NCI-H2227 (cell line): ENCODE data around the gene L2HGDH.
"Not testable (repeated sequence)": the region's sequence is repeated elsewhere in the genome, so short reads cannot be mapped to it uniquely, and the experiment has no call there.

Source experiments
- DNase-seq: peaks from one replicate; lab custom pipeline; 2025; ENCODE audit not compliant: unreplicated experiment; lab: John Stamatoyannopoulos, UW

The L2HGDH gene

DNA sequence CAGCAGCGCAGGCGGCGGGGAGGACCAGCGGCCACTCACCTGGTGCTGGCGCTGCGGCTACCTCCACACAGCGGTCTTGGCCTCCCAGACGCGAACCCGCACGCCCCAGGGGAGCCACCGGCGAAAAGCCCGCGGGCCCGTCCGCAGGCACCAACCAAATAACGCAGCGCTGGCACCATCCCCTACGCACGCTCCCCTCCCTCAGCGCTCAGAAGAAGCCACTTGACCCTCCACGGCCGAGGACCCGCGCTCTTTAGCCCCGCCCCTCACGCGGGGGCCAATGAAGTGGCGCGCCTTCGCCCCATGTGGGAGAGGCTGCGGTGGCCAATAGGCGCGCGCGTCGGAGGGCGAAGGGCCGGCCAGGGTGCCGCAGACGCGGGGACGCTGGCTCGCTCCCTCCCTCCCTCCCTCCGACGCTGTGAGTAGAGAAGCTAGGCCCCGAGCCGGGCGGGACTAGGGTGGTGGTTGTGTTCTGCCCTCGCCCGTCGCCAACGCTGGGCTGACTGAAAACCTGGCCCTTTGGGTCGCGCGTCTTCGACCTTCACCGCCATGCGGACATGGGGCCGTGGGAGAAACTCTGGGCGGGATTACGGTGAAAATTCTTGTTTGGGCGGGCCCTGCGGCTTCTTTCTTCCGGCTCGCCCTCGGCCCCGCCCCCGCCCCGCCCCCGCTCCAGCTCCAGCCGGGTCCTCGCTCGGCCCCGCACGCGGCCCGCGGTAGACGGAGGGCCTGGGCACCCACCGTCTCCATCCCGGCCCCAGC is at the start of gene L2HGDH, which contains the start of gene DMAC2L:
Gene L2HGDH, minus strand, starts transcription at position 258 of the 762 bp plus-strand sequence. Its CDS starts 79 bp downstream, at position 179.
Gene DMAC2L, plus strand, starts transcription at position 353 of the 762 bp plus-strand sequence. CDS start 9,164 bp downstream, outside the sequence.
- DNase-seq: peak; percentile 98

DNA sequence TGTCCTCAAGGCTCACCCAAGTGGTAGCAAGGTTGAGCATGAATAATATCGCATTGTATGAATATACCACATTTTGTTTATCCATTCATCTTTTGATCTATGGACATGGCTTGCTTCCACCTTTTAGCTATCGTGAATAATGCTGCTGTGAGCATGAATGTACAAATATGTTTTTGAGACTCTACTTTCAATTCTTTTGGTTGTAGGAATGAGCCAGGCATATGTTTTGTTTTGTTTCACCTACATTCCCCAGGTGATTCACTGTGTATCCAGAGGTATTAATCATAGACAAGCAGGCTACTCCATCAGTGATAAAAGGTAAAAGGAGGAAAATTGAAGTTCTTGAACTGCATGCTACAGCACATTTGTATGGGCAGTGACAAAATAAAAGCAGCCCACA is 48.8 kb upstream of the L2HGDH start:
- no peak for DNase-seq

DNA sequence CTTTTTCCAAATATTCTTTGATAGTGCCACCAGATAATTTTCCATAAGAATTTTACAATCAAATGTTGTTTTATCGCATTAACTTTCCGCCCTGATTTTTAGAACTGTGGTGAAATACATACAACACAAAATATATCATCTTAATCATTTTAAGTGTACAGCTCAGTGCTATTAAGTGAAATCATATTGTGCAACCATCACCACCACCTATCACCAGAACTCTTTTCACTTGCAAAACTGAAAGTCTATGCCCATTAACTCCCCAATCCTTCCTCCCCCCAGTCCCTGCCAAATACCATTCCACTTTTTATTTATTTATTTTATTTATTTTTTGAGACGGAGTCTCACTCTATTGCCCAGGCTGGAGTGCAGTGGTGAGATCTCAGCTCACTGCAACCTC is 48.1 kb upstream of the L2HGDH start:
- no peak for DNase-seq

DNA sequence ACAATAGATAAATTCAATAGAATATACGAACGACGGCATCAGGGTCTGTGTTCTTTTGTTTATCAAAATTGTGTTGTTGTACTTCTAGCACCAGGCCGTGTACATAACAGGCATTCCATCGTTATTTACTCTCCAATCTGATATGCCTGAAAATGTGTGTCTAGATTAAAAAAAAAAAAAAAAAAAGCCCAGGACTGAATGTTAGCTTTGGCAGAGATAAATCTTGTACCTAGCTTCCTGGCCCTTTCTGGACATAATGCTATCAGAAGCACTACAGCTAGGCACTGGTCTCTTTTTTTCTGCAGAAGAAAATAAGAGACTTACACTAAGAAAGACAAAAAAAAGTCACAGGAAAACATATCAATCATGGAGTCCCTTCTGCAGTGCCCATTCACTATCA is 47.6 kb upstream of the L2HGDH start:
- DNase-seq: no peak

DNA sequence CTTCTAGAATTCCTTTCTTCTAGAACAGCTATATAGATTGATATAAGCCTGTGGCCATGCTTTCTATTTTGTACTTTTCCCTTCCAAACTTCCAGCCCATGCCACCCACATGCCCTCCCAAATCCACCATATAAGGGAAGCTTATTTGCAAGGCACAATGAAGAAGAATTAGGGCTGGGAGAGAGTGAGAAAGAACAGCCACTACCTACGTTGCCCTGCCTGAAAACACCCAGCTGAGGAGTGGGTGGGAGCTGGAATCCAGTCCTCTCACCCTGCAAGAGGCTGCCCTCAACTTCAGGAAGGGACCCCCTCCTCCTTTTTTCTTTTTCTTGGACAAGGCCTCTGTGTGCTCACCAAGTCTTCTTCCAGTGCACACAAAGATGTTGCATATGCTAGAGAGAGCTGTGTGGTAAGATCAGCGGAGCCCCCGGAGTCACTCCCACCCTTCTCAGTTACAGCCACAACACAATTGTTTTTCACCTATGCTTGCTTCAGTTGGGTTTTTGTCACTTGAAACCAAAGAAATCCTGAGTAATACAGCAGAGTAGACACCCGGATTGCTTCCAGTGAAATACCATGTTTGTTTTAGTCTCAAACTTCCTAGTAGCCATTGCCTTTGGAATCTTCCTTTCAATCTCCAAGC is 45.8 kb upstream of the L2HGDH start:
- no peak for DNase-seq

DNA sequence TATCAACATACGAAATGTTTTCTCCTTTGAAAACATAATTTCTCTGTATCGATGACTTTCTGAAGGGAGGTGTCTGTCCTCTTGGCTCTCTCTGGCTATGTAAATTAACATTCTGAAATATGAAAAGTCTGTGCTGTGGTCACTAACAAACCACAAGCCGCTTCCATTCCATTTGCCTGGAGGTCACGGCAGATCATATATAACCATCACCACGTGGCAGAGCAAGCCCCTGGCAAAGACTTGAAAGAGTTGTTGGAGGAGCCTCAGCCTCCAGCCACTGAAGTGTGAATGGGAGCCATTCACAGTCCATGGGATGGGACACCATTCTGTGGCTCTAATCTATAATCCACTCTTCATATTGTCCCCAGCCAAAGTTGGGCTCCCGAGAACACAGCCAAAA is 45.1 kb upstream of the L2HGDH start:
- DNase-seq: no peak

DNA sequence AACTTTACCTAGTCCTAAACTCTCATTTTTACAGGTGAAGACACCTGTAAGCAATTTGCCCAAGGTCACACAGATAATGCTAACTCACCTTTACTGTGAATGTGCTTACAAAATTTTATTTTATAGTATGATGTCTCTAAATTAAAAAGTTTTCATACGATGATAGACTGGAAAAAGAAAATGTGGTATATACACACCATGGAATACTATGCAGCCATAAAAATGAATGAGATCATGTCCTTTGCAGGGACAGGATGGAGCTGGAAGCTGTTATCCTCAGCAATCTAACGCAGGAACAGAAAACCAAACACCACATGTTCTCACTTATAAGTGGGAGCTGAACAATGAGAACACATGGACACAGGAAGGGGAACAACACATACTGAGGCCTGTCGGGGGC is 44.3 kb upstream of the L2HGDH start:
- DNase-seq: not testable (repeated sequence)

DNA sequence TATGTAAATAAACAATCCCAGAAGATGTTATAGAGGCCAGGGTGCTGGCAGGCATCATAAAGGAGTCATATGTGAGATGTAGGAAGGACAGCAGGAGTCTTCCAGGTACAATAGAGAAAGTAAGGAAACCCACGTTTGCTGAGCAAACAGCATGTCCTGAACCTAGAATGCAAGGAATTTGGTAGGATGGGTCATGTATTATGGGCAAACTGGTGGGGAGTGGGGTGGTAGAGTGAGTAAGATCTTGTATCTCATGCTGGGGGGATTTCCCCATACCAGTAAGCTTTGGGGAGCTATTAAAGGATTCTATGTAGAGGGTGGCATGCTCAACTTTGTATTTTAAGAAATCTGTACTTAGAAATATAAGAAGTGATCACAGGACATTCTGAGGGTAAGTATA is 43.7 kb upstream of the L2HGDH start:
- DNase-seq: no peak

DNA sequence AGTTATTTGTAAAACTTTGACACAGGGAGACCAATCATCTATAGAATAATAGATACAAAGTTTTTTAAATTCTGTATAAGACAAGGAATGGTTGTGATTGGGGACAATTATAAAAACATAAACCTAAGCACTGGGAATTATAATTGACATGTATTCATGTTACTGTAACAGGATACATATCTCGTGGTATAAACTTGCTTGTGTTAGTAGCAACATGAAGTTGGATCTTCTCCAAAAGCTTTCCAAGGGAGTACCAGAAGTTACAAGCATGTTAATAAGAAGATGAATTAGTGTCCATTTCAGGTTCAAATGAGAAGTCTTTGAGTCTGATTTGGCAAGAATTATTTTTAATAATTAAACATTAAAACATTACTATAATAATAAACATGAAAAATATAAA is 42.5 kb upstream of the L2HGDH start:
- DNase-seq: no peak

DNA sequence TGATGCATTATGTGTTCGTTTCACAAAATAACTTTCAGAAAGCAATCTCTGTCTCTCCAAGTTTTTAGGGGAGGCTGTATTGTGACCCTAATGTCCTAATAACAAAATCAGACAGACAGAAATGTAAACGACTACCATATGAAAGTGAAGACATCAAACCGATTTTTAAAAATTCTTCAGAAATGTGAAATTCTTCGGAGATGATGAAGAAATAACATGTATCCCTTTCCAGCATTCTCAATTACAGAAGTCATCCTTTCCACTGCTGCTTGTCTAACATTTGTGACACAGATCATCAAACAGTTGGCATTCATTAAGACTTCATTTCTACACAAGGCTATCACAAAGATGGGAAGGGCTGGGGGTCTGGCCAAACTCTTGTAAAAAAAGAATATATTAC is 41.1 kb upstream of the L2HGDH start:
- DNase-seq: no peak

DNA sequence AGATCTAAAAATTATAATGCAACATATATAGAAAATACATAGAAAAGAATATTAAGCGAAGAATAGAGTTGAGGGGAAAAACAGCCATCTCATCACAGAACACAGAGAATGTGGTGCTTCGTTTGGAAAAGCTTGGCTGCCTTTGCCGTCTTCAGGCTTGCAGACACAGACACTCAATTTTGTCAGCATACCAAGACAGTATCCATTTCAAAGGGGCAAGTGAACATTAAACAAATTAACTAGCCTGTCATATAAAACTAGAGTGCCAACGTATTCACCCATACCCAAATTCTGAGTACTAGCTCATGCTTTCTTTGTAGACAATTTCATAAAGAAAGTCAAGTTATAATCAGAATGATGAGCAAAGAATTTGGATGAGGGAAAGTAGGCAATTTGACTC is 40.6 kb upstream of the L2HGDH start:
- no peak for DNase-seq

DNA sequence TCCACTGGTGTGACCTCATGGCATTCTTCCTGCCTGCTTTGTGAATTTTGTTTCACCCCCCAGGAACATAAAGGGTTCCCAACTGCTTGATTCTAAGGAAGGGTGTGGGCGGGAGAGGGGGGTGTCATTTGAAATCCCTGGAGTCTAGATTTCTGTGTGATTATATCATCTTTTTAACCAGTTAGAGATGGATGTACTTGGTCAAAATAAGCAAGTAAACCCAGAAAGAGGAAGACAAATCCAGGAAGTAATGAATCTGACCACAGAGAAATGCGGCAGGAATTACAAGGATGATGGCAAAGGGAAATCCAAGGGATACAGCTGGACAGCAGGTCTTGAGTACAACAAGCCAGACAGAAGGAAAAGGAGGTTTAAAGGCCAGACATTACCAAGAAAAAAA is 38.9 kb upstream of the L2HGDH start:
- DNase-seq: no peak

DNA sequence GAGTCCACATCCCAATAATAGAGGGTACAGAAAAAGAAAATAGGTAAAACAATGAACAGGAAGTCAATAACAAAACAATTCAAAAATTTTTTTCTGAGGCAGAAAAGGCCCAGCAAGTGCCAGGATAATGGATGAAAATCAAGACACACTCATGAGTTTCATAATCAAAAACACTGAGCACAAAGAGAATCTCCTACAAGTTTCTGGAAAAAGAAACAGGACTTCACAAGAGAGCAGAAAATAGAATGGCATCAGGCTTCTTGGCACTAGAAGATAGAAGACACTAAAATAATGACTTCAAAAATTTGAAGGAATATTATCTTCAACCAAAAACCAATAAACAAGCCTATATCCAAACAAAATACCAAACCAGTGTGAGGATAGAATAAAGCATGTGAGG is 36.9 kb upstream of the L2HGDH start:
- no peak for DNase-seq

DNA sequence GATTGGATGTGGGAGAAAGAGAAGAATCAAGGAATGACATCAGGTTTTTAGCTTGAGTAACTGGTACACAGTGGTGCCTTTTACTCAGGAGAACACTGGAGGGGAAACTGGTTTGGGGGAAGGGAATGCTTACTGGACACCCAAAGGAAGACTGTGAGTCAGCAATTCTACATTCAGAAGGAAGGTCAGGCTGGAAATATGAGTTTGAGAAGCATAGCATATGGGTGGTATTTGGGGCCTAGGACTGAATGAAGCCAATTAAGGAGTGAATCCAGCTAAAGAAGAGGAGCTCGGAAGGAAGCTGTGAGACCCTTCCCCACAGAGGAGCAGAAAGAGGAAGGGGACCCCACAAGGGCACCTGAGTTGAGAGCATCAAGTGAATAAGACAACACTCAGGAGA is 35.5 kb upstream of the L2HGDH start:
- no peak for DNase-seq

DNA sequence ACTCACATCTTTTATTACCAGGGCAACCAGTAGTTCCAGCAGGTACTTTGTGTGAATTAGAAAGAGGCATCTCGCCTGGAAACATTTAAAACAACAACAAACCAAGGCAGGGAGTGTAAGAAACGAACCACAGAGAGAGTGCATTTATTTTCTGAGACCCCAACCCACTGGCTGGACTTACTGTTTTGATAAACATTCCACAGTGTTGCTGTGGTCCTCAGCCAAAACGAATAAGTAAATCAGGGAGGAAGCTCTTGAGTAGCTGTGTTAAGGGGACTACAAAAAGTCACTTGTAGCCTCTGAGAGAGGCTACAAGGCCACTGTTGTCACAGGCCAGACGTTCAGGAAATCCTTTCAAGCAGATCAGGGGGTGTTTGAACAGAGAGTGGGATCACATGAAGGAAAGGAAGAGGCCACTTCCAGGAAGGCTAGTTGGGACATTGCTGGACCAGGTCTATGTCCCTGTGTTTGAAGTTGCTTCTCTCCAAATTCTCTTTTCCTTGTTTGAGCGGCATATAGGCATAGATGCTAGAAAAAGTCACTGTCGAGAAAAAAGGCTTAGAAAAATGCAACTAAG is 33.9 kb upstream of the L2HGDH start:
- DNase-seq: no peak

DNA sequence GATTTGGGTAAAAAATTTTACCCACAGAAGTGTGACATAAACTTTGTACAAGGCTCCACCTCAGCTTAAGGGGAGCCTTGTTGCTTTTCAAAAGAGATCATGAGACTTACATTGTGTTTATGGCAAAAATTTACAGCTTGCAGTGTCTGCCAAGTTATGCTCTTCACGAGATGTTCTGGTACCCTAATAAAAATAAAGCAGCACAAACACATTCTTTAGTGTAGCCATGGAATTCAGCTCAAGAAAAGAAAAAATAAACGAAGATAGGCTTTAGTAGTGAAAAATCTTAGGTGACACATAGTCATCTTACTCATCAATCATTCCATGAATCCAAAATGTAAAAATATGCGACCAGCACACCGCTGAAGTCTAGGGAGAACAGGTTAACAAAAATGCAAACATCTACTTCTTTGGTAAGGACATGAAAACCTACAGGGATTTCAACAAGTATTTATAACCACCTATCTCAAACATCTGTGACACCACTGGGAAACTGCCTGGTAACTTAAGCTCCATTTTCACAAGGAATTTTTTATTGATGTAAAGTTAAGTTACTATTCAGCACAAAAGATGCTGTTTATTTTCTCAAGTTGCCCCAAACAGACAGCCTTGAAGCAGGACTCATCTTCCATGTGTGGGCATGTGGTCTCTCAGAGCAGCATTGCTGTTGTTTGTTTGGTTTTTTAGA is 33.0 kb upstream of the L2HGDH start:
- DNase-seq: no peak

DNA sequence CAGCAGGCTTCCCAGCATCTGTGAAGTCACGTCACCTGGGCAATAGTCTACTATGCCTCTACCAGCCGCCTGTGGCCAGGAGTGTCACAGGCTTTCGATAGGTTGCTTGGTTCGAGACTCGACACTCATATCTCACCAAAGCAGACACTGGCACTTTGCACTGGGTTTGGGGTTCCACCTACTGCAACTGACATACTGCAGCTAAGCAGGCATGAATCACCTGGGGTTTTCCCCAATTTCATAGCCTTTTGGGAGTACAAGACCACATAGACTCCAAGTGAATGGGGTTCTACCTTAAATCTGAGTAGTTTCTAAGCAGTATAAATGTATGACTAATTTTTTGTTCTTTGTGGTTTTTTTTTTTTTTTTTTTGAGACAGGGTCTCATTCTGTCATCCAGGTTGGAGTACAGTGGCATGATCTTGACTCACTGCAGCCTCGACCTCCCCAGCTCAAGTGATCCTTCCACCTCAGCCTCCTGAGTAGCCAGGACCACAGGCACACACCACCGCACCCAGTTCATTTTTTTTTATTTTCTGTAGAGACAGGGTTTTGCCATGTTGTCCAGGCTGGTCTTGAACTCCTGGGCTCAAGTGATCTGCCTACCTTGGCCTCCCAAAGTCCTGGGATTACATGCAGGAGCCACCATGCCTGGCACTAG is 32.2 kb upstream of the L2HGDH start:
- no peak for DNase-seq

DNA sequence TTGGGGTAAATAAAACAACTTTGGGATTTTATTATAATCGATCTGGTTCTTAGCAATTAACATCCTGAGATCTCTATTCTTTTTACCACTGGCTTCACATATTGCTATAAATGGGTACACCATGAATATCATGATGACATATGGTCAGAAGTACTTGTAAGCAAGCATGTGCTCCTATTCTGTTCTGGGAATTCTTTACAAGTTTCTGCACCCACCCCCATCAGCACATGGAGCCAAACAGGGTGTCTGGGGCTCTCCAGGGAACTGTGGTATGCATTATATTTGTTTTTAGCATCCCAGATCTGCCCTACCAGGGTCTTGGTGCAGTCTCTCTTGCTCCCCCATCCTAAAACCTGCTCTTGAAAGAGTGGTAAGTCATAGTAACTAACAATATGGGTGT is 31.4 kb upstream of the L2HGDH start:
- no peak for DNase-seq

DNA sequence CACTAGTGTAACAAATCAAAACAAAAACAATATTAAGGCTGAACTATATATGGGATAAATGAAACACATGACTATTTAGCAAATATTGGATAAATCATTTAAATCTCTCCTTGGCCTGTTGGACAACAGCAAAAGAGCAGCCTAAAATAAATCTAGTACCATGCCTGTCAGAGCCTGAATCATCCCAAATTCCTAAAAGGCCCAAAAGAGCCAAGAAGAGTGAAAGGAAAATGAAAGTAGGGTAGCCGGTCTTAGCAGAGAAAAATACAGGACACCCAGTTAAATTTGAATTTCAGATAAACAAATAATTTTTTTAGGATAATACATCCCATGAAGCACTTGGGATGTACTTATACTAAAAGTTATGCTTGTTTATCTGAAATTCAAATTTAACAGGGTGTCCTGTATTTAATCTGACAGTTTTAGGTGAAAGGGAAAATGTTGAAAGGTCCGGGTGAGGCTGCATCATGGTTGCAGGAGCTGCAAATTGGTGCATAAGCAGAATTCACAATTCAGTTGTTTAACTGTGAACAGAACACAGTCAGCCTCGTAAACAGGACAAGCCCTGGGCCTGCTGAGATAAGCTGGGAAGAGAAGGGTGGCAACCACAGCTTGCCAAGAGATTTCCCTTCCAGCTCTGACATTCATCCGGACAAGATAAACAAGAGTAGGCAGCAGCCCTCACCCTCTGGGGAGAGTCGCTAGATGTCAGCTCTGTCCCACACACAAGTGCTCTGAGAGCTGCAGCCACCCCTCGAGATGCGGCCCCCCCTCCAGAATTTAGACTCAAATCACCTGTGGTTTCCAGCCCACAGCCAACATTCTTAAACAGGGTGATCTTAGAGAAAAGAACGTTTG is 30.4 kb upstream of the L2HGDH start:
- DNase-seq: peak; percentile 6

DNA sequence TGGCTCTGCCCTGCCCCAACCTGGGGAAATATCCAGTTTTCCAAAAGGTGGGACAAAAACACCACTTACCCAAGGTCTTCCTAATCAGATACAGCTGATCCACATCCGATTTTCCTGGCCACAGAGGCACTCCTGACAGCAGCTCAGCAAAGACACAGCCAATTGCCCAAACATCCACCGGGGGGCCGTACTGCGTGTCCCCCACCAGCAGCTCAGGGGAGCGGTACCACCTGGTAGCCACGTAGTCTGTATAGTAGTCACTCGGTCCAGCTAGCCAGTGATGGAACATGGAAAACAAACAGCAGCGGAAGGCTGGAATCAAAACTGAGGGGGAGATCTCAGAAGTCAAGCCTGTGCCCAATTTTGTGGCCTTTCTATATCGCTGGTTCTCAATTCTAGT is 28.9 kb upstream of the L2HGDH start:
- no peak for DNase-seq
